Keratinocyte (primary cell): ENCODE data around the gene RCAN2. TPM values are rescaled to one million over a fixed set of nuclear protein-coding genes. Genes with fewer than 3 reads are reported as not detected.

ENCODE experiments used
- DNase-seq: peaks from one replicate; pipeline ENCODE4 v3.0.0-alpha.2; 2011; ENCODE audit warnings: low read depth, missing footprints, low spot score
- FAIRE-seq: peaks from 2 replicates; lab custom pipeline; 2011; peaks lifted over from hg19 to GRCh38; lab: Jason Lieb, UNC
- H2AFZ ChIP-seq: 2 replicates; pipeline ENCODE4 v1.6.0; 2012; ENCODE audit warnings: low read length, control low read depth, inconsistent platforms; ENCODE audit not compliant: control insufficient read depth
- H3K27ac ChIP-seq: 2 replicates; pipeline ENCODE4 v1.5.1; 2011; ENCODE audit warnings: low read length; ENCODE audit not compliant: control insufficient read depth, insufficient read depth
- H3K27me3 ChIP-seq: 3 replicates; pipeline ENCODE4 v1.6.0; 2011; ENCODE audit warnings: low read length; ENCODE audit not compliant: control insufficient read depth, insufficient read depth; ENCODE audit errors: extremely low read depth
- H3K36me3 ChIP-seq, 2 experiments: 2 replicates in 1 of 2; 3 replicates in 1 of 2; pipeline ENCODE4 v1.5.1; 2011; ENCODE audit warnings: low read length in 2 of 2, mild to moderate bottlenecking in 1 of 2; ENCODE audit not compliant: control insufficient read depth in 2 of 2, insufficient read depth in 2 of 2; ENCODE audit errors: extremely low read depth in 1 of 2
- H3K4me1 ChIP-seq: 3 replicates; pipeline ENCODE4 v1.5.1; 2011; ENCODE audit warnings: low read length; ENCODE audit not compliant: control insufficient read depth, insufficient read depth; ENCODE audit errors: extremely low read depth
- H3K4me2 ChIP-seq: 3 replicates; pipeline ENCODE4 v1.6.0; 2011; ENCODE audit warnings: low read depth, low read length; ENCODE audit not compliant: control insufficient read depth, insufficient read depth; ENCODE audit errors: extremely low read depth
- H3K4me3 ChIP-seq, 3 experiments: fragments of 200-600 bp in 1 of 3; sonication (generic) in 1 of 3; 2 replicates in 2 of 3; 3 replicates in 1 of 3; pipeline ENCODE4 v1.5.1; 2011 to 2016; ENCODE audit warnings: low read length in 3 of 3, mild to moderate bottlenecking in 3 of 3, control low read depth in 2 of 3, inconsistent platforms in 1 of 3, low read depth in 1 of 3, mixed read lengths in 1 of 3, mixed run types in 1 of 3, moderate library complexity in 1 of 3; ENCODE audit not compliant: control insufficient read depth in 2 of 3, insufficient read depth in 2 of 3; ENCODE audit errors: extremely low read depth in 1 of 3
- H3K79me2 ChIP-seq: 2 replicates; pipeline ENCODE4 v1.6.0; 2012; ENCODE audit warnings: low read length; ENCODE audit not compliant: control insufficient read depth, insufficient read depth
- H3K9ac ChIP-seq: 3 replicates; pipeline ENCODE4 v1.6.0; 2011; ENCODE audit warnings: low read length; ENCODE audit not compliant: control insufficient read depth, insufficient read depth; ENCODE audit errors: extremely low read depth
- H3K9me1 ChIP-seq: 3 replicates; pipeline ENCODE4 v1.6.0; 2011; ENCODE audit warnings: low read length; ENCODE audit not compliant: control insufficient read depth, insufficient read depth; ENCODE audit errors: extremely low read depth
- H3K9me3 ChIP-seq: 2 replicates; pipeline ENCODE4 v1.5.1; 2012; ENCODE audit warnings: low read depth, low read length; ENCODE audit not compliant: control insufficient read depth
- H4K20me1 ChIP-seq: 3 replicates; pipeline ENCODE4 v1.6.0; 2011; ENCODE audit warnings: low read length; ENCODE audit not compliant: control insufficient read depth, insufficient read depth; ENCODE audit errors: extremely low read depth
- EZH2 ChIP-seq: IDR thresholded peaks from one replicate; pipeline ENCODE4 v1.6.1; 2012; ENCODE audit warnings: inconsistent platforms, mild to moderate bottlenecking, low read length, moderate library complexity
- dilution Hi-C: fragments of 300-500 bp; cut with MboI; formaldehyde crosslinking; loops from one replicate; pipeline ENCODE4 v1.7.0; 2020; ENCODE audit warnings: low sequenced_read_pairs; ENCODE audit not compliant: extremely low pct_ligation_motif_present
- polyA plus RNA-seq, 5 experiments: library from polyadenylated mRNA; depleted of rRNA in 3 of 5; stranded (reverse) in 3 of 5; stranded (forward) in 1 of 5; unstranded in 1 of 5; fragments of >200 nt; gene quantifications; 1 replicate in 1 of 5; 2 replicates in 3 of 5; 3 replicates in 1 of 5; pipeline versions ENCODE4 v1.2.1 to v1.2.3, GENCODE V29; 2011 to 2012; ENCODE audit warnings: missing spikeins in 2 of 5, low read depth in 1 of 5, low replicate concordance in 1 of 5
- TF ChIP-seq, protein P1 (sequence below), 3 experiments: IDR thresholded peaks in 1 of 3; conservative IDR thresholded peaks in 1 of 3; optimal IDR thresholded peaks in 1 of 3; 2 replicates in 2 of 3; 3 replicates in 1 of 3; pipeline versions ENCODE3 to v1.5.1; 2011; ENCODE audit warnings: low read length in 3 of 3, mild to moderate bottlenecking in 3 of 3, moderate library complexity in 2 of 3, control low read depth in 1 of 3, inconsistent platforms in 1 of 3; ENCODE audit not compliant: insufficient read depth in 2 of 3; ENCODE audit errors: extremely low read depth in 1 of 3

RCAN2 gene
- polyA plus RNA-seq, 1 donor (not counting 4 experiments of a cell fraction or from before 2014, with no cell fraction given) = not detected

GRCh38 chr6:46293641-46294316 is 197.5 kb downstream of the RCAN2 start:
- DNase-seq = no peak
- no peaks in the 10 kb centered on the region for H3K79me2 ChIP-seq
- dilution Hi-C loops = no loop called here
- no peaks in the 10 kb centered on the region for H3K4me1 ChIP-seq
- TF ChIP-seq, protein P1, sequence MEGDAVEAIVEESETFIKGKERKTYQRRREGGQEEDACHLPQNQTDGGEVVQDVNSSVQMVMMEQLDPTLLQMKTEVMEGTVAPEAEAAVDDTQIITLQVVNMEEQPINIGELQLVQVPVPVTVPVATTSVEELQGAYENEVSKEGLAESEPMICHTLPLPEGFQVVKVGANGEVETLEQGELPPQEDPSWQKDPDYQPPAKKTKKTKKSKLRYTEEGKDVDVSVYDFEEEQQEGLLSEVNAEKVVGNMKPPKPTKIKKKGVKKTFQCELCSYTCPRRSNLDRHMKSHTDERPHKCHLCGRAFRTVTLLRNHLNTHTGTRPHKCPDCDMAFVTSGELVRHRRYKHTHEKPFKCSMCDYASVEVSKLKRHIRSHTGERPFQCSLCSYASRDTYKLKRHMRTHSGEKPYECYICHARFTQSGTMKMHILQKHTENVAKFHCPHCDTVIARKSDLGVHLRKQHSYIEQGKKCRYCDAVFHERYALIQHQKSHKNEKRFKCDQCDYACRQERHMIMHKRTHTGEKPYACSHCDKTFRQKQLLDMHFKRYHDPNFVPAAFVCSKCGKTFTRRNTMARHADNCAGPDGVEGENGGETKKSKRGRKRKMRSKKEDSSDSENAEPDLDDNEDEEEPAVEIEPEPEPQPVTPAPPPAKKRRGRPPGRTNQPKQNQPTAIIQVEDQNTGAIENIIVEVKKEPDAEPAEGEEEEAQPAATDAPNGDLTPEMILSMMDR (optimal IDR thresholded peaks at IDR 0.05 in 1 of 3, IDR thresholded peaks at IDR 0.05 in 1 of 3, conservative IDR thresholded peaks at IDR 0.05 in 1 of 3; ENCODE audit: extremely low read depth in 1 of 3, insufficient read depth in 2 of 3, low read length in 3 of 3) = no peak
- no peak for TF ChIP-seq EZH2
- H3K9me3 ChIP-seq = no peaks in the 10 kb centered on the region
- H3K4me3 ChIP-seq = no peak overlapping the region
- no peaks in the 10 kb centered on the region for H3K36me3 ChIP-seq
- H4K20me1 ChIP-seq = no peaks in the 10 kb centered on the region
- H3K27me3 ChIP-seq = no peaks in the 10 kb centered on the region
- no peak overlapping the region for H3K4me2 ChIP-seq
- no peak overlapping the region for H3K9ac ChIP-seq
- no peak for FAIRE-seq
- no peaks in the 10 kb centered on the region for H3K9me1 ChIP-seq
- H2AFZ ChIP-seq = no peak overlapping the region
- H3K27ac ChIP-seq = no peak overlapping the region

DNA sequence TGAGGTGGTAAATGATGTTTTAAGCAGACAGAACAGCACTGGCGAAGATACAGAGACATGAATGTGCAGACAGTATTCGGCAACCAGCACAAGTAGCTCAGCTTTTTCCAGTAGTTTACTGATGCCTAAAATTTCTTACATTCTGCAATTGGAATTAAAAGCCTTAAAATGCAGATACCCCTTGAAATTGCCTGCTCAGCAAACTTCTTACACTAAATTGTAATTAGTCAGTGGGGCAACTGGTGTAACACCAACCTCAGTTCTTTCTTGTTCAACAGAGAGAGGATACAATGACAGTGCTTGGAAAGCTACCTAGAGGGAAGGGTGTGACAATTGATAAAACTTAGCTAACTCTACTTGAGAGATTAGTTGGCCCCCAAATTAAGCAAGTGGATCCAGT is 199.4 kb downstream of the RCAN2 start:
- Histone ChIP-seq H3K27ac (no peak overlapping the region), H3K9ac (no peak overlapping the region), H3K4me2 (no peak overlapping the region), H3K9me3 (no peaks in the 10 kb centered on the region), H4K20me1 (no peaks in the 10 kb centered on the region), H3K4me1 (no peaks in the 10 kb centered on the region), H3K27me3 (no peaks in the 10 kb centered on the region), H3K9me1 (no peaks in the 10 kb centered on the region), H3K79me2 (no peaks in the 10 kb centered on the region), H3K36me3 (no peaks in the 10 kb centered on the region), H3K4me3 (no peak overlapping the region), H2AFZ (no peak overlapping the region)
- dilution Hi-C loops = no loop called here
- no peak for DNase-seq
- FAIRE-seq = no peak
- no peak for TF ChIP-seq EZH2
- TF ChIP-seq, protein P1 (optimal IDR thresholded peaks at IDR 0.05 in 1 of 3, IDR thresholded peaks at IDR 0.05 in 1 of 3, conservative IDR thresholded peaks at IDR 0.05 in 1 of 3; ENCODE audit: extremely low read depth in 1 of 3, insufficient read depth in 2 of 3, low read length in 3 of 3) = no peak
